ENCODE data around the gene IL12RB1.
"Not testable (repeated sequence)": the region's sequence is repeated elsewhere in the genome, so short reads cannot be mapped to it uniquely, and the experiment has no call there.

The IL12RB1 gene

GRCh38 chr19:18112989-18113478 is 26.3 kb upstream of the IL12RB1 start:
- DNase-seq (ENCODE audit: low spot score): peak; percentile 86

- no peak for DNase-seq (ENCODE audit: low spot score)
These were observed 24.0 kb upstream of the IL12RB1 start for GRCh38 chr19:18110609-18111232.

GRCh38 chr19:18109733-18110608 is 23.2 kb upstream of the IL12RB1 start:
- peak; percentile 55 for DNase-seq (ENCODE audit: low spot score)

- DNase-seq (ENCODE audit: low spot score): no peak
These were observed 22.6 kb upstream of the IL12RB1 start for GRCh38 chr19:18109341-18109732.

GRCh38 chr19:18108897-18109296 is 22.2 kb upstream of the IL12RB1 start:
- DNase-seq (ENCODE audit: low spot score): no peak

GRCh38 chr19:18107235-18107634 is 20.5 kb upstream of the IL12RB1 start:
- no peak for DNase-seq (ENCODE audit: low spot score)

GRCh38 chr19:18105259-18105658 is 18.5 kb upstream of the IL12RB1 start:
- not testable (repeated sequence) for DNase-seq (ENCODE audit: low spot score)

- no peak for DNase-seq (ENCODE audit: low spot score)
These were observed 18.0 kb upstream of the IL12RB1 start for GRCh38 chr19:18104793-18105131.

- DNase-seq (ENCODE audit: low spot score): no peak
These were observed 16.3 kb upstream of the IL12RB1 start for GRCh38 chr19:18102916-18103542.

GRCh38 chr19:18101268-18101667 is 14.5 kb upstream of the IL12RB1 start:
- DNase-seq (ENCODE audit: low spot score): no peak

- no peak for DNase-seq (ENCODE audit: low spot score)
These were observed 14.0 kb upstream of the IL12RB1 start for GRCh38 chr19:18100710-18101109.

- no peak for DNase-seq (ENCODE audit: low spot score)
These were observed 12.9 kb upstream of the IL12RB1 start for GRCh38 chr19:18099623-18099995.

GRCh38 chr19:18098891-18099622 is 12.3 kb upstream of the IL12RB1 start:
- DNase-seq (ENCODE audit: low spot score): no peak

GRCh38 chr19:18097993-18098890 is 11.5 kb upstream of the IL12RB1 start:
- no peak for DNase-seq (ENCODE audit: low spot score)

GRCh38 chr19:18097217-18097992 is 10.7 kb upstream of the IL12RB1 start, which contains the start of gene MAST3:
MAST3 (plus strand) TSS chr19:18097778; CDS start chr19:18097793, 15 bp downstream.
- peak; percentile 98 for DNase-seq (ENCODE audit: low spot score)

GRCh38 chr19:18096258-18096657 is 9.5 kb upstream of the IL12RB1 start:
- no peak for DNase-seq (ENCODE audit: low spot score)

- DNase-seq (ENCODE audit: low spot score): peak; percentile 50
These were observed 6.9 kb upstream of the IL12RB1 start for GRCh38 chr19:18093439-18094161.

- DNase-seq (ENCODE audit: low spot score): no peak
These were observed 4.5 kb upstream of the IL12RB1 start for GRCh38 chr19:18091217-18091608.

GRCh38 chr19:18090545-18091216 is 3.9 kb upstream of the IL12RB1 start:
- DNase-seq (ENCODE audit: low spot score): no peak

All from AG08395 (cell line).